GM12878 (cell line): ENCODE results near the gene ZNF75A. TPM values are rescaled to one million over a fixed set of nuclear protein-coding genes. Genes with fewer than 3 reads are reported as not detected.

Experiments
- BRCA1 ChIP-seq: IDR thresholded peaks from 2 replicates; pipeline ENCODE4 v1.6.1; 2011; ENCODE audit warnings: low read depth, low read length, improper control_type of control experiment
- CBX3 ChIP-seq: fragments of 200-600 bp; sonication (generic); IDR thresholded peaks from 2 replicates; pipeline ENCODE4 v1.6.1; 2016; ENCODE audit warnings: low read depth, borderline replicate concordance
- CTCF ChIP-seq, 3 experiments: IDR thresholded peaks in 2 of 3; conservative IDR thresholded peaks in 1 of 3; 2 replicates each; pipeline ENCODE4 v1.5.1; 2011; ENCODE audit warnings: low read depth in 3 of 3, low read length in 3 of 3, mild to moderate bottlenecking in 3 of 3, control low read depth in 2 of 3, moderate library complexity in 2 of 3, inconsistent platforms in 1 of 3, mixed read lengths in 1 of 3; ENCODE audit not compliant: control insufficient read depth in 2 of 3, insufficient read depth in 1 of 3; ENCODE audit errors: extremely low read depth in 1 of 3
- EED ChIP-seq: sonication (generic); IDR thresholded peaks from 2 replicates; pipeline ENCODE4 v1.6.1; 2016; ENCODE audit warnings: antibody characterized with exemption, low read depth
- ELK1 ChIP-seq: IDR thresholded peaks from 2 replicates; pipeline ENCODE4 v1.6.1; 2012; ENCODE audit warnings: low read depth, low read length, improper control_type of control experiment
- EP300 ChIP-seq, 2 experiments: fragments of 150-350 bp in 1 of 2; IDR thresholded peaks; 2 replicates each; pipeline ENCODE4 v1.6.1; 2011 to 2012; ENCODE audit warnings: low read depth in 2 of 2, low read length in 2 of 2, borderline replicate concordance in 1 of 2, improper control_type of control experiment in 1 of 2, inconsistent platforms in 1 of 2; ENCODE audit not compliant: control insufficient read depth in 1 of 2
- EZH2 ChIP-seq: IDR thresholded peaks from 2 replicates; pipeline ENCODE4 v1.6.1; 2012; ENCODE audit warnings: low read depth, mild to moderate bottlenecking, control low read depth, inconsistent platforms, low read length, borderline replicate concordance; ENCODE audit not compliant: control insufficient read depth
- HCFC1 ChIP-seq: fragments of 150-350 bp; IDR thresholded peaks from 2 replicates; pipeline ENCODE4 v1.6.1; 2014; ENCODE audit warnings: low read length
- IKZF1 ChIP-seq: fragments of 450-650 bp; conservative IDR thresholded peaks from 2 replicates; pipeline ENCODE4 v1.6.1; 2017; ENCODE audit warnings: antibody characterized with exemption, mild to moderate bottlenecking
- IRF5 ChIP-seq: fragments of 450-650 bp; IDR thresholded peaks from 2 replicates; pipeline ENCODE4 v1.6.1; 2017; ENCODE audit warnings: borderline replicate concordance
- NKRF ChIP-seq: fragments of 450-650 bp; conservative IDR thresholded peaks from 2 replicates; pipeline ENCODE4 v1.6.1; 2017; ENCODE audit warnings: mild to moderate bottlenecking, moderate library complexity
- POU2F2 ChIP-seq: IDR thresholded peaks from 3 replicates; pipeline ENCODE4 v1.6.1; 2011; ENCODE audit warnings: low read depth, mild to moderate bottlenecking, low read length, borderline replicate concordance
- RCOR1 ChIP-seq: conservative IDR thresholded peaks from 2 replicates; pipeline ENCODE4 v1.6.1; 2012; ENCODE audit warnings: low read depth, low read length, improper control_type of control experiment
- SIX5 ChIP-seq: IDR thresholded peaks from 2 replicates; pipeline ENCODE4 v1.6.1; 2011; ENCODE audit warnings: mild to moderate bottlenecking, low read depth, low read length, moderate library complexity; ENCODE audit not compliant: severe bottlenecking
- SPI1 ChIP-seq: IDR thresholded peaks from 2 replicates; pipeline ENCODE4 v1.6.1; 2011; ENCODE audit warnings: low read depth, mild to moderate bottlenecking, low read length, moderate library complexity, borderline replicate concordance; ENCODE audit not compliant: insufficient read depth
- ZNF217 ChIP-seq: fragments of 450-650 bp; IDR thresholded peaks from 2 replicates; pipeline ENCODE4 v1.6.1; 2017; ENCODE audit warnings: antibody characterized with exemption, mild to moderate bottlenecking
- polyA plus RNA-seq, 11 experiments: library from polyadenylated mRNA; depleted of rRNA in 4 of 11; unstranded in 6 of 11; stranded (reverse) in 5 of 11; fragments of >200 nt; fragmentation: Nextera tagmentation in 4 of 11; fragmentation: Illumina TruSeq in 1 of 11; extraction: Ambion mirVana in 4 of 11; extraction: Trizol in 1 of 11; gene quantifications; 1 replicate in 1 of 11; 2 replicates in 10 of 11; pipeline versions ENCODE4 v1.2.1 to v1.2.3, GENCODE V29; 2011 to 2016; ENCODE audit warnings: inconsistent platforms in 2 of 11, missing spikeins in 2 of 11, low read depth in 1 of 11
- total RNA-seq, 4 experiments: library from RNA; depleted of rRNA in 3 of 4; stranded (reverse); fragments of >200 nt in 3 of 4; fragmentation: Illumina TruSeq in 1 of 4; extraction: Trizol in 1 of 4; gene quantifications; 2 replicates each; pipeline versions ENCODE4 v1.2.1 to v1.2.3, GENCODE V29; 2013 to 2021

The ZNF75A gene
- total and polyA plus RNA-seq, 10 of the 15 experiments (the other 5 are each of a cell fraction or from before 2014, with no cell fraction given) = 7.4 to 21.2 (median 16.1) TPM

GRCh38 chr16:3305109-3306068 lies at the start of gene ZNF75A, which contains the start of gene TIGD7 (continued):
- peak; percentile 64; the same call in 1 of the 2 replicates for TF ChIP-seq NKRF
- TF ChIP-seq ELK1 = peak; percentile 83
- peak; percentile 89 for TF ChIP-seq IKZF1
- peak; percentile 43 for TF ChIP-seq HCFC1
- no peak for TF ChIP-seq CBX3
- TF ChIP-seq ZNF217 = no peak
- no peak for TF ChIP-seq EZH2
- TF ChIP-seq SPI1 = peak; percentile 49; the same call in 1 of the 2 replicates
- TF ChIP-seq SIX5 = no peak
- no peak for TF ChIP-seq EP300 (IDR thresholded peaks at IDR 0.05; ENCODE audit: borderline replicate concordance in 1 of 2, control insufficient read depth in 1 of 2, low read depth in 2 of 2, low read length in 2 of 2)
- peak; percentile 75; the same call in 2 of the 3 replicates for TF ChIP-seq POU2F2
- 0 out of 2 replicates have a peak, but pooled peaks have one; percentile 19 for TF ChIP-seq EED
- TF ChIP-seq CTCF (IDR thresholded peaks at IDR 0.05 in 2 of 3, conservative IDR thresholded peaks at IDR 0.05 in 1 of 3; ENCODE audit: control insufficient read depth in 2 of 3, extremely low read depth in 1 of 3, insufficient read depth in 1 of 3, low read depth in 3 of 3, low read length in 3 of 3) = peak in 2 of 3 experiments; percentile 2 to 10; a peak in 1 of 6 replicates
- no peak for TF ChIP-seq IRF5
- TF ChIP-seq BRCA1 = no peak
- TF ChIP-seq RCOR1 = 0 out of 2 replicates have a peak, but pooled peaks have one; percentile 60
